Measurements from ENCODE around the gene PIM2. TPM values are rescaled to one million over a fixed set of nuclear protein-coding genes. Genes with fewer than 3 reads are reported as not detected.
A peak's percentile ranks its signal among the peaks of the same experiment; 100 is the strongest.

Gene PIM2
- total RNA-seq, 1 donor from 2014 or later = 11.5 TPM

DNA sequence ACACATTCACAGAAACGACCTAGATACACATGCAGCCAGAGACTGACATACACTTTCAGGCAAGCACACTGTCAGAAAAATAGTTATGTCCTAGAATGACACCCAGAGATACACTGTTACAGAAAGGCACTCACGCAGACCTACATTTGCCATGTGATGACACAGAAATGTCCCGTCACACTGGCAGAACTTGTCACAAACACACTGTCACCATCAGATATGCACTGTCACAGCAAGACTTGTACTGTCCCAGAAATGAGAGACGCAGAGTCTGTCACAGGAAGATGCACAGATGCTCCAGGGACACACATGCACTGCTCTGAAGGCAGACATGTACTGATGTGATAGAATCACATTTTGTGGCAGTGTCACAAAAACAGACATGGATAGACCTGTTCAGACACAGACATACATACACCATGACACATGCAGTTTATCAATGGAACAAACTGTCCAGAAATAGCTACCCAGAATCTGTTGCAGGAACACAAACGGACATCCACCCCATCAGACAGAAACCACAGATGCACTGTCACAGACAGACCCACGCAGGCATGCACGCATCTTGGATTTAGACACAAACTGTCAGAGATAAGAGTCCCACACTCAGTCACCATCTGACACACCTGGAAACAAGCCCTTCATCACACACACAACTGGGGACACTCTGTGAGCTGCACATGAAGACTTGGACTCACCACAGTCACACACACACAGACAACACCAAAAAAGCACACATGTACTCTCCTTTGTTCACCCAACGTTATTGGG, 1.3 kb upstream of the PIM2 start:
- H3K27me3 ChIP-seq = no peaks in the 10 kb centered on the region
- DNase-seq (ENCODE audit: extremely low spot score in 2 of 2) = no peak
- H3K9me3 ChIP-seq = no peaks in the 10 kb centered on the region
- H3K27ac ChIP-seq = peak overlapping the region; percentile 84
- H3K36me3 ChIP-seq = peaks cover 0 to 13% of the 10 kb centered on the region in 2 donors
- intact Hi-C loops (cut with DNase I) = no loop called here
- peaks cover 6% of the 10 kb centered on the region for H3K4me1 ChIP-seq
- no peak overlapping the region for H3K4me3 ChIP-seq
- TF ChIP-seq POLR2A (IDR thresholded peaks at IDR 0.05) = no peak
- no peak for TF ChIP-seq POLR2AphosphoS5 (IDR thresholded peaks at IDR 0.05; ENCODE audit: insufficient read depth in 1 of 2, low read depth in 1 of 2)
- TF ChIP-seq, protein P1, sequence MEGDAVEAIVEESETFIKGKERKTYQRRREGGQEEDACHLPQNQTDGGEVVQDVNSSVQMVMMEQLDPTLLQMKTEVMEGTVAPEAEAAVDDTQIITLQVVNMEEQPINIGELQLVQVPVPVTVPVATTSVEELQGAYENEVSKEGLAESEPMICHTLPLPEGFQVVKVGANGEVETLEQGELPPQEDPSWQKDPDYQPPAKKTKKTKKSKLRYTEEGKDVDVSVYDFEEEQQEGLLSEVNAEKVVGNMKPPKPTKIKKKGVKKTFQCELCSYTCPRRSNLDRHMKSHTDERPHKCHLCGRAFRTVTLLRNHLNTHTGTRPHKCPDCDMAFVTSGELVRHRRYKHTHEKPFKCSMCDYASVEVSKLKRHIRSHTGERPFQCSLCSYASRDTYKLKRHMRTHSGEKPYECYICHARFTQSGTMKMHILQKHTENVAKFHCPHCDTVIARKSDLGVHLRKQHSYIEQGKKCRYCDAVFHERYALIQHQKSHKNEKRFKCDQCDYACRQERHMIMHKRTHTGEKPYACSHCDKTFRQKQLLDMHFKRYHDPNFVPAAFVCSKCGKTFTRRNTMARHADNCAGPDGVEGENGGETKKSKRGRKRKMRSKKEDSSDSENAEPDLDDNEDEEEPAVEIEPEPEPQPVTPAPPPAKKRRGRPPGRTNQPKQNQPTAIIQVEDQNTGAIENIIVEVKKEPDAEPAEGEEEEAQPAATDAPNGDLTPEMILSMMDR (IDR thresholded peaks at IDR 0.05) = no peak

DNA sequence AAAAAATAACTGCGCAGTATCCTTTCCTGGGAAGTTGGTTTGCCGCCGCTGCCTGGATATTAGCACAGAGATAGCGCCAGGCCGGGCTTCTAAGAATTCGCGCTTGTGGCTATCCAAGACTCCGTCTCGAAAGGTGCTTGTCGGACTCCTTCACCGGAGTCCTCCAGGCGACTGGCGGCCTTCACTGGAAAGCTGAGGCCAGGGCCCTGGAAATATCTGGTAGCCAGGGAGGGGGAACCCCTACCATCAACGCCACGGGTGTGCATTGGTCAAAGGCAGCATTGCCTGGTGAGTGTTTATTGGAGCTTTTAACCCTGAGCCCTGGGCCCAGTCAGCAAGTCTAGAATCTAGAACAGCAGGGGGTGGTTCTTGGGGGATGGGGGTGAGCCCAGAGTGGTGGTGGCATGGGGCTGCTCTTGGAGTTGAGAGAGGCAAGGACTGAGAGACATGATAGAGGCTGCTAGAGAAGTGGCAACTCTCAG, 577 bp upstream of the PIM2 start:
- TF ChIP-seq POLR2A (IDR thresholded peaks at IDR 0.05) (no peak), POLR2AphosphoS5 (IDR thresholded peaks at IDR 0.05; ENCODE audit: insufficient read depth in 1 of 2, low read depth in 1 of 2) (no peak)
- TF ChIP-seq, protein P1 (IDR thresholded peaks at IDR 0.05) = no peak
- peak overlapping the region; percentile 84 for H3K27ac ChIP-seq
- H3K4me3 ChIP-seq = peak overlapping the region; percentile 59 to 60
- H3K9me3 ChIP-seq = no peaks in the 10 kb centered on the region
- peaks cover 6% of the 10 kb centered on the region for H3K4me1 ChIP-seq
- H3K27me3 ChIP-seq = no peaks in the 10 kb centered on the region
- intact Hi-C loops (cut with DNase I) = no loop called here
- DNase-seq (ENCODE audit: extremely low spot score in 2 of 2) = no peak
- H3K36me3 ChIP-seq = peaks cover 0 to 13% of the 10 kb centered on the region in 2 donors

DNA sequence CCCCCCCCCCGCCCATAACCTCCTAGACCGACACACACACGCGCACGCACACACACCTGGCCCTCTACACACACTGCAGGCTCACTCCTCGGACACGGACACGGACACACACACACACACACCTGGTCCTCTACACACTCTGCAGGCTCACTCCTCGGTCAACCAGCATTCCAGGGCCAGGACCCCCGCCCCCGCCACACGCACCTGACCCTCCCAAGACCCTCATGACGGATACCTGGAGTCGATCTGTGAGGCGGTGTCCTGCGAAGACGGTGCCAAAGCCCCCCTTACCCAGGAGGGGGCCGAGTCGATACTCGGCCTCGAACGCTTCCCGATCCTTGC, 552 bp downstream of the PIM2 start:
- Histone ChIP-seq H3K4me3 (peak overlapping the region; percentile 59 to 60), H3K4me1 (peaks cover 6% of the 10 kb centered on the region), H3K9me3 (no peaks in the 10 kb centered on the region), H3K27me3 (no peaks in the 10 kb centered on the region), H3K36me3 (peaks cover 0 to 4% of the 10 kb centered on the region in 2 donors), H3K27ac (peak overlapping the region; percentile 84)
- TF ChIP-seq POLR2A (IDR thresholded peaks at IDR 0.05) (no peak), POLR2AphosphoS5 (IDR thresholded peaks at IDR 0.05; ENCODE audit: insufficient read depth in 1 of 2, low read depth in 1 of 2) (no peak)
- TF ChIP-seq, protein P1 (IDR thresholded peaks at IDR 0.05) = no peak
- intact Hi-C loops (cut with DNase I) = no loop called here
- no peak for DNase-seq (ENCODE audit: extremely low spot score in 2 of 2)

DNA sequence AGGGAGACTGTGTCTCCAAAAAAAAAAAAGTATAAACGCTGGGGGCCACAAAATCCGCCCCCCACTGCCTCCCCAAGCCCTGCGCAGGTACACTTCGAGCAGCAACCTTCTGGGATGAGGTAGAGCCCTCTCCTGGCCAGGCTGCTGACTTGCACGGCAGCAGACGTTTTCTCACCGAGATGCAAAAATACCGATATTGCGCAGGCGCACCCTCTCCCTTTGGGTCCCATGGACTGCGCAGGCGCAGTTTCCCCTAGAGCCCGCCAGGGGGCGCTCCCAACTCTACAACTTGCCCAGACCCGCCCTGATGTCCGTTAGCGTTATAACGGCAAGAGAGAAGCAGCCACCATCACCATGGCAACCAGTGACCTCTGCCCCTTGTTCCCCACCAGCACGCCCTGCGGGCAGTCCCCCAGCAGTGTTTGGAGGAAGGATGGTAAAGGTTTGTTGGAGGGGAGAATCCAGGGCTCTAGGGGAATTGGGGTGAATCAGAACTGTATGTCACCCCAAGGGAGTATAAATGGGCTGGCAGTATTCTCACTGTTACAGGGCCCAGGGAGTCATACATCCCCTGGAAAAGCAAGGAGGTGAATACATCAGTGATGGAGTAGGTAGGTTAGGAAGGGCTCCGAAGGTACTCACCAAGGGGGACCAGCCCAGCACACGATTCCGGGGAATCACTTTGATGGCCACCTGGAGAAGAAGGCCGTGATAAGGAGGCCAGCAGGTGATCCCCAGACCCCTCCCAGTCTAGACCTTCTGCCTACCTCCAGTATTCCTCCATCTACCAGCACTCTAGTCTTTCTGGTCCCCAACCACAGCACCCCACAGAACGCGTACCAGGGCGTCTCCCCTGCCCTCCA, 1.5 kb downstream of the PIM2 start:
- Histone ChIP-seq H3K9me3 (no peaks in the 10 kb centered on the region), H3K4me3 (peak overlapping the region; percentile 59 to 60), H3K27me3 (no peaks in the 10 kb centered on the region), H3K27ac (peak overlapping the region; percentile 84), H3K4me1 (peaks cover 6% of the 10 kb centered on the region), H3K36me3 (no peaks in the 10 kb centered on the region)
- TF ChIP-seq POLR2A (IDR thresholded peaks at IDR 0.05) = no peak
- TF ChIP-seq, protein P1 (IDR thresholded peaks at IDR 0.05) = peak; percentile 87 to 92 (median 88)
- TF ChIP-seq POLR2AphosphoS5 (IDR thresholded peaks at IDR 0.05; ENCODE audit: insufficient read depth in 1 of 2, low read depth in 1 of 2) = peak in 1 of 2 donors; percentile 86
- no peak for DNase-seq (ENCODE audit: extremely low spot score in 2 of 2)
- intact Hi-C loops (cut with DNase I) = no loop called here
